PC-3 (cell line): ENCODE results near the gene SH3RF3. TPM values are rescaled to one million over a fixed set of nuclear protein-coding genes. Genes with fewer than 3 reads are reported as not detected.

Source experiments
- ATAC-seq: fragments of 200-7000 bp; cut with Tn5 transposase; 2 replicates; pipeline ENCODE4 v1.9.1; 2020; ENCODE audit warnings: mild to moderate bottlenecking, moderate library complexity
- BruUV-seq: library from RNA; stranded (reverse); fragments of 400-500 nt; replicated peaks from 2 replicates; lab custom pipeline; 2021; lab: Mats Ljungman, UMichigan
- CTCF ChIA-PET: fragments of 300-600 bp; sonication (Branson Sonifier 250); formaldehyde crosslinking; loops from one replicate; lab custom pipeline; 2022; ENCODE audit warnings: antibody characterized with exemption; lab: Charles Lee
- POLR2A ChIA-PET: fragments of 300-600 bp; sonication (Branson Sonifier 250); formaldehyde crosslinking; loops from one replicate; lab custom pipeline; 2022; ENCODE audit warnings: antibody characterized with exemption; ENCODE audit not compliant: unreplicated experiment; lab: Charles Lee
- DNase-seq: peaks from one replicate; pipeline ENCODE4 v3.0.0-alpha.2; 2015
- H2AFZ ChIP-seq: fragments of 300-600 bp; sonication (generic); 2 replicates; pipeline ENCODE4 v1.6.0; 2016; ENCODE audit warnings: antibody characterized with exemption, low read length
- H3F3A ChIP-seq: fragments of 300-600 bp; sonication (generic); one replicate; pipeline ENCODE4 v1.6.0; 2017; ENCODE audit warnings: antibody characterized with exemption, low read length, control low read depth, mild to moderate bottlenecking; ENCODE audit not compliant: unreplicated experiment
- H3K27ac ChIP-seq: fragments of 300-600 bp; sonication (generic); 2 replicates; pipeline ENCODE4 v1.5.1; 2016; ENCODE audit warnings: mild to moderate bottlenecking, low read length
- H3K27me3 ChIP-seq: fragments of 300-600 bp; sonication (generic); 2 replicates; pipeline ENCODE4 v1.6.1; 2016; ENCODE audit warnings: low read length, mixed read lengths
- H3K36me3 ChIP-seq: fragments of 300-600 bp; sonication (generic); 2 replicates; pipeline ENCODE4 v1.6.1; 2016; ENCODE audit warnings: low read depth, mixed run types, low read length, mixed read lengths
- H3K4me1 ChIP-seq: fragments of 300-600 bp; sonication (generic); 2 replicates; pipeline ENCODE4 v1.5.1; 2016; ENCODE audit warnings: low read length; ENCODE audit not compliant: insufficient read depth
- H3K4me2 ChIP-seq: fragments of 300-600 bp; sonication (generic); 2 replicates; pipeline ENCODE4 v1.6.0; 2016; ENCODE audit warnings: low read length
- H3K4me3 ChIP-seq: fragments of 300-600 bp; sonication (generic); 2 replicates; pipeline ENCODE4 v1.5.1; 2016; ENCODE audit warnings: mild to moderate bottlenecking, low read length, mixed read lengths
- H3K79me2 ChIP-seq: fragments of 300-600 bp; sonication (generic); 2 replicates; pipeline ENCODE4 v1.6.1; 2017; ENCODE audit warnings: low read length, mixed read lengths
- H3K9ac ChIP-seq: fragments of 300-600 bp; sonication (generic); 2 replicates; pipeline ENCODE4 v1.6.0; 2016; ENCODE audit warnings: mild to moderate bottlenecking, low read length
- H3K9me2 ChIP-seq: fragments of 300-600 bp; sonication (generic); replicated peaks from 2 replicates; pipeline ENCODE4 v1.6.1; 2016; ENCODE audit warnings: mixed run types, low read length, mixed read lengths
- H3K9me3 ChIP-seq: fragments of 300-600 bp; sonication (generic); 2 replicates; pipeline ENCODE4 v1.6.1; 2016; ENCODE audit warnings: low read length, mixed read lengths
- H4K20me1 ChIP-seq: fragments of 300-600 bp; sonication (generic); 2 replicates; pipeline ENCODE4 v1.6.1; 2016; ENCODE audit warnings: low read length, mixed read lengths
- EZH2 ChIP-seq: fragments of 300-600 bp; sonication (generic); IDR thresholded peaks from one replicate; pipeline ENCODE4 v1.6.1; 2017; ENCODE audit warnings: antibody characterized with exemption, mild to moderate bottlenecking, low read length; ENCODE audit not compliant: unreplicated experiment
- EZH2phosphoT487 ChIP-seq: fragments of 300-600 bp; sonication (generic); IDR thresholded peaks from 2 replicates; pipeline ENCODE4 v1.6.1; 2018; ENCODE audit warnings: mild to moderate bottlenecking, antibody characterized with exemption, low read length, borderline replicate concordance
- intact Hi-C: fragments of 100-400 bp; cut with micrococcal nuclease; formaldehyde crosslinking; loops from 2 replicates; pipeline ENCODE4 v1.9.0; 2023
- total RNA-seq: library from RNA; depleted of rRNA; stranded (reverse); fragments of >200 nt; gene quantifications from 2 replicates; pipeline ENCODE4 v1.2.3, GENCODE V29; 2014
- TF ChIP-seq, protein P1 (sequence below): fragments of 300-600 bp; sonication (generic); conservative IDR thresholded peaks from 2 replicates; pipeline ENCODE4 v1.5.1; 2017; ENCODE audit warnings: antibody characterized with exemption, low read depth, mild to moderate bottlenecking, low read length

The SH3RF3 gene
- total RNA-seq, 1 experiment from 2014 or later = 11.7 TPM

GRCh38 chr2:109313343-109313742, 184.3 kb downstream of the SH3RF3 start:
- H3K9me3 ChIP-seq = no peaks in the 10 kb centered on the region
- no peaks in the 10 kb centered on the region for H4K20me1 ChIP-seq
- BruUV-seq = no TSS peak
- TF ChIP-seq EZH2phosphoT487 (no peak), EZH2 (no peak)
- TF ChIP-seq, protein P1, sequence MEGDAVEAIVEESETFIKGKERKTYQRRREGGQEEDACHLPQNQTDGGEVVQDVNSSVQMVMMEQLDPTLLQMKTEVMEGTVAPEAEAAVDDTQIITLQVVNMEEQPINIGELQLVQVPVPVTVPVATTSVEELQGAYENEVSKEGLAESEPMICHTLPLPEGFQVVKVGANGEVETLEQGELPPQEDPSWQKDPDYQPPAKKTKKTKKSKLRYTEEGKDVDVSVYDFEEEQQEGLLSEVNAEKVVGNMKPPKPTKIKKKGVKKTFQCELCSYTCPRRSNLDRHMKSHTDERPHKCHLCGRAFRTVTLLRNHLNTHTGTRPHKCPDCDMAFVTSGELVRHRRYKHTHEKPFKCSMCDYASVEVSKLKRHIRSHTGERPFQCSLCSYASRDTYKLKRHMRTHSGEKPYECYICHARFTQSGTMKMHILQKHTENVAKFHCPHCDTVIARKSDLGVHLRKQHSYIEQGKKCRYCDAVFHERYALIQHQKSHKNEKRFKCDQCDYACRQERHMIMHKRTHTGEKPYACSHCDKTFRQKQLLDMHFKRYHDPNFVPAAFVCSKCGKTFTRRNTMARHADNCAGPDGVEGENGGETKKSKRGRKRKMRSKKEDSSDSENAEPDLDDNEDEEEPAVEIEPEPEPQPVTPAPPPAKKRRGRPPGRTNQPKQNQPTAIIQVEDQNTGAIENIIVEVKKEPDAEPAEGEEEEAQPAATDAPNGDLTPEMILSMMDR = no peak
- ChIA-PET POLR2A (no interaction called here), CTCF (interaction anchor here (0.5 kb wide), 1 partner anchor 55 kb away, joined by 3 read pairs; no protein-coding TSS in a partner anchor)
- no peak for ATAC-seq
- H3K27me3 ChIP-seq = no peaks in the 10 kb centered on the region
- H3K36me3 ChIP-seq = no peaks in the 10 kb centered on the region
- peaks cover 10% of the 10 kb centered on the region; the same call in 1 of the 2 replicates for H3K79me2 ChIP-seq
- no peak overlapping the region for H3K4me3 ChIP-seq
- H3F3A ChIP-seq = no peaks in the 10 kb centered on the region
- no peaks in the 10 kb centered on the region for H3K4me1 ChIP-seq
- no peak overlapping the region for H3K4me2 ChIP-seq
- H3K9me2 ChIP-seq = no peaks in the 10 kb centered on the region
- no peak for DNase-seq
- no peak overlapping the region for H3K27ac ChIP-seq
- intact Hi-C loops = no loop called here
- H2AFZ ChIP-seq = no peak overlapping the region
- H3K9ac ChIP-seq = no peak overlapping the region

- H3K4me2 ChIP-seq = no peak overlapping the region
- H3K4me3 ChIP-seq = no peak overlapping the region
- H3K9me2 ChIP-seq = no peaks in the 10 kb centered on the region
- H3K9me3 ChIP-seq = no peaks in the 10 kb centered on the region
- no peaks in the 10 kb centered on the region for H4K20me1 ChIP-seq
- H3K27me3 ChIP-seq = no peaks in the 10 kb centered on the region
- no peak overlapping the region for H3K27ac ChIP-seq
- no peaks in the 10 kb centered on the region for H3K4me1 ChIP-seq
- no peak overlapping the region for H2AFZ ChIP-seq
- intact Hi-C loops = no loop called here
- no peaks in the 10 kb centered on the region for H3F3A ChIP-seq
- no peak for ATAC-seq
- no peak overlapping the region for H3K9ac ChIP-seq
- ChIA-PET POLR2A (no interaction called here), CTCF (no interaction called here)
- H3K36me3 ChIP-seq = no peaks in the 10 kb centered on the region
- TF ChIP-seq EZH2 = no peak
- TF ChIP-seq EZH2phosphoT487 = no peak
- TF ChIP-seq, protein P1 = no peak
- H3K79me2 ChIP-seq = peaks cover 10% of the 10 kb centered on the region; the same call in 1 of the 2 replicates
- DNase-seq = no peak
- BruUV-seq = no TSS peak
These were observed 187.1 kb downstream of the SH3RF3 start for GRCh38 chr2:109316091-109316490.

GRCh38 chr2:109317471-109318095, 188.6 kb downstream of the SH3RF3 start:
- no peaks in the 10 kb centered on the region for H4K20me1 ChIP-seq
- H3K27ac ChIP-seq = no peak overlapping the region
- H3K27me3 ChIP-seq = no peaks in the 10 kb centered on the region

More at GRCh38 chr2:109317471-109318095, 188.6 kb downstream of the SH3RF3 start:
- Histone ChIP-seq H3F3A (no peaks in the 10 kb centered on the region), H3K79me2 (peaks cover 11% of the 10 kb centered on the region; the same call in 1 of the 2 replicates), H3K4me2 (no peak overlapping the region), H3K9ac (no peak overlapping the region), H3K4me1 (peaks cover 10% of the 10 kb centered on the region), H3K36me3 (no peaks in the 10 kb centered on the region), H3K9me2 (no peaks in the 10 kb centered on the region), H3K4me3 (no peak overlapping the region), H3K9me3 (no peaks in the 10 kb centered on the region), H2AFZ (no peak overlapping the region)
- BruUV-seq = no TSS peak
- DNase-seq = no peak
- intact Hi-C loops = no loop called here
- TF ChIP-seq, protein P1 = no peak
- no peak for TF ChIP-seq EZH2
- TF ChIP-seq EZH2phosphoT487 = no peak
- ATAC-seq = no peak
- ChIA-PET POLR2A (no interaction called here), CTCF (no interaction called here)
